Loucy (cell line): Measurements from ENCODE around the gene ABTB2.

Source experiments
- H2AFZ ChIP-seq: fragments of 200-600 bp; sonication (generic); 2 replicates; pipeline ENCODE4 v1.6.0; 2016; ENCODE audit warnings: antibody characterized with exemption, mild to moderate bottlenecking, low read length, moderate library complexity
- H3F3A ChIP-seq: fragments of 200-600 bp; 2 replicates; pipeline ENCODE4 v1.6.0; 2016; ENCODE audit warnings: antibody characterized with exemption, low read depth, mild to moderate bottlenecking
- H3K27me3 ChIP-seq: fragments of 200-600 bp; sonication (generic); 2 replicates; pipeline ENCODE4 v1.6.1; 2014; ENCODE audit warnings: low read length, mild to moderate bottlenecking; ENCODE audit not compliant: insufficient read depth, poor library complexity, severe bottlenecking
- H3K36me3 ChIP-seq: fragments of 200-600 bp; sonication (generic); 2 replicates; pipeline ENCODE4 v1.6.1; 2016; ENCODE audit warnings: low read length; ENCODE audit not compliant: insufficient read depth
- H3K4me1 ChIP-seq: fragments of 200-600 bp; sonication (generic); 2 replicates; pipeline ENCODE4 v1.5.1; 2014; ENCODE audit warnings: low read length, mild to moderate bottlenecking; ENCODE audit not compliant: insufficient read depth, poor library complexity, severe bottlenecking
- H3K4me2 ChIP-seq: fragments of 200-600 bp; sonication (generic); 2 replicates; pipeline ENCODE4 v1.6.0; 2014; ENCODE audit warnings: antibody characterized with exemption, low read length, low read depth, mild to moderate bottlenecking; ENCODE audit not compliant: poor library complexity, severe bottlenecking
- H3K4me3 ChIP-seq: fragments of 200-600 bp; sonication (generic); 2 replicates; pipeline ENCODE4 v1.5.1; 2014; ENCODE audit warnings: low read length, mild to moderate bottlenecking, mixed read lengths; ENCODE audit not compliant: poor library complexity, severe bottlenecking
- H3K79me2 ChIP-seq: fragments of 200-600 bp; sonication (generic); 2 replicates; pipeline ENCODE4 v1.6.1; 2014; ENCODE audit warnings: low read length; ENCODE audit not compliant: insufficient read depth
- H3K9ac ChIP-seq: fragments of 200-600 bp; sonication (generic); 2 replicates; pipeline ENCODE4 v1.6.0; 2014; ENCODE audit warnings: mild to moderate bottlenecking, low read depth, low read length, moderate library complexity; ENCODE audit not compliant: poor library complexity, severe bottlenecking
- H3K9me2 ChIP-seq: fragments of 200-600 bp; sonication (generic); replicated peaks from 2 replicates; pipeline ENCODE4 v1.6.1; 2016; ENCODE audit warnings: low read depth, low read length, mixed read lengths
- H3K9me3 ChIP-seq: fragments of 200-600 bp; sonication (generic); 2 replicates; pipeline ENCODE4 v1.6.1; 2014; ENCODE audit warnings: mild to moderate bottlenecking, antibody characterized with exemption, low read length, low read depth; ENCODE audit not compliant: insufficient read depth
- H4K20me1 ChIP-seq: fragments of 200-600 bp; sonication (generic); 2 replicates; pipeline ENCODE4 v1.6.0; 2014; ENCODE audit warnings: antibody characterized with exemption, low read length, mild to moderate bottlenecking; ENCODE audit not compliant: insufficient read depth, poor library complexity, severe bottlenecking
- EZH2phosphoT487 ChIP-seq: fragments of 200-600 bp; IDR thresholded peaks from 2 replicates; pipeline ENCODE4 v1.6.1; 2018; ENCODE audit warnings: antibody characterized with exemption, mild to moderate bottlenecking, moderate library complexity, borderline replicate concordance
- TF ChIP-seq, protein P1 (sequence below): fragments of 200-600 bp; sonication (generic); conservative IDR thresholded peaks from 2 replicates; pipeline ENCODE4 v1.5.1; 2014; ENCODE audit warnings: mild to moderate bottlenecking, antibody characterized with exemption, low read length

ABTB2 gene

DNA sequence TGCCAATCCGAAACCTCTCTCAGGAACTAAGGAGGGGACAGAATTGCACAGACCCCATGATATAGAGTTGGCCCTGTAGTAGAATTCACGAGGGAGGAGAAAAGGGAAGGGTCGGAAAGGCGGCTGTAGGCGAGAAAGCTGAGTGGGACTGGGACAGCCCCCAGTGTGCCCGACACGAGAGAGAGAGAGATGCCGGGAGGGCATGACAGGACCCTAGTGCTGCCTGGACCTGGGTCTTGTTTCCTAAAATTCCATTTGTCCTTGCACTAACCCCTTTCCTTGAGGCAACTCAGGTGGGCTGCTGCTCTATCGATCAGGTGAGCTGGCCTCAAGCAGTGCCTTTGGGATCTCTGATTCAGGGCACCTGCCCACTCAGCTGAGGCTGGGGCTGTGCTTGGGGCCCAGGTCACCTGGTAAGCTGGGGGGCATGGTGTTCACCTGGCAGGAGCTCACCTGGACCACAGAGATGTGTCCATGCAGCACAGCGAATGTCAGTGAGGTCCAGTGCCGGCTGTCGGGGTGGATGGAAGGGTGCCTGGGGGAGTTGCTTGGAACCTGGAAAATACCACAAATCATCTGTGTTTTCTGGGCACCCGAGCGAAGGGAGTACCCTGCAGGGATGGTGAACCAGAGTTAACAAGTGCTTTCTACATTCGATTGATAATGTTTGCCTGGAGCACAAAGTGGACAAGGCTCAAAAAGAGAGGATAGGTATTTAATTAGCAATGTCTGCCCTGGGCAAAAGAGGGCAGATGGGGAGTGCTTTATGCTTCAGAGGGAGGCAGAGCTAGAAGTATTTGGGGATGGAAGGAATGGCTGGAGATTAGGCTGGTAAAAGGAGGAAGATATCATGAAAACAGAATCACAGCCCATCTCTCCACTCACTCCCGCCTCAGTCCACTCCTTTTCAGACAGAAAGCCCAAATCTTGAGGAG lies 190.7 kb downstream of the ABTB2 start:
- no peak overlapping the region for H3K4me2 ChIP-seq
- TF ChIP-seq, protein P1, sequence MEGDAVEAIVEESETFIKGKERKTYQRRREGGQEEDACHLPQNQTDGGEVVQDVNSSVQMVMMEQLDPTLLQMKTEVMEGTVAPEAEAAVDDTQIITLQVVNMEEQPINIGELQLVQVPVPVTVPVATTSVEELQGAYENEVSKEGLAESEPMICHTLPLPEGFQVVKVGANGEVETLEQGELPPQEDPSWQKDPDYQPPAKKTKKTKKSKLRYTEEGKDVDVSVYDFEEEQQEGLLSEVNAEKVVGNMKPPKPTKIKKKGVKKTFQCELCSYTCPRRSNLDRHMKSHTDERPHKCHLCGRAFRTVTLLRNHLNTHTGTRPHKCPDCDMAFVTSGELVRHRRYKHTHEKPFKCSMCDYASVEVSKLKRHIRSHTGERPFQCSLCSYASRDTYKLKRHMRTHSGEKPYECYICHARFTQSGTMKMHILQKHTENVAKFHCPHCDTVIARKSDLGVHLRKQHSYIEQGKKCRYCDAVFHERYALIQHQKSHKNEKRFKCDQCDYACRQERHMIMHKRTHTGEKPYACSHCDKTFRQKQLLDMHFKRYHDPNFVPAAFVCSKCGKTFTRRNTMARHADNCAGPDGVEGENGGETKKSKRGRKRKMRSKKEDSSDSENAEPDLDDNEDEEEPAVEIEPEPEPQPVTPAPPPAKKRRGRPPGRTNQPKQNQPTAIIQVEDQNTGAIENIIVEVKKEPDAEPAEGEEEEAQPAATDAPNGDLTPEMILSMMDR: no peak
- no peaks in the 10 kb centered on the region for H3K9me3 ChIP-seq
- H3K9me2 ChIP-seq: no peaks in the 10 kb centered on the region
- H3K9ac ChIP-seq: no peak overlapping the region
- H3K79me2 ChIP-seq: no peaks in the 10 kb centered on the region
- no peaks in the 10 kb centered on the region for H3K27me3 ChIP-seq
- H2AFZ ChIP-seq: no peak overlapping the region
- H3F3A ChIP-seq: no peaks in the 10 kb centered on the region
- no peaks in the 10 kb centered on the region for H3K4me1 ChIP-seq
- no peaks in the 10 kb centered on the region for H4K20me1 ChIP-seq
- no peaks in the 10 kb centered on the region; the same call in 1 of the 2 replicates for H3K36me3 ChIP-seq
- no peak overlapping the region for H3K4me3 ChIP-seq

DNA sequence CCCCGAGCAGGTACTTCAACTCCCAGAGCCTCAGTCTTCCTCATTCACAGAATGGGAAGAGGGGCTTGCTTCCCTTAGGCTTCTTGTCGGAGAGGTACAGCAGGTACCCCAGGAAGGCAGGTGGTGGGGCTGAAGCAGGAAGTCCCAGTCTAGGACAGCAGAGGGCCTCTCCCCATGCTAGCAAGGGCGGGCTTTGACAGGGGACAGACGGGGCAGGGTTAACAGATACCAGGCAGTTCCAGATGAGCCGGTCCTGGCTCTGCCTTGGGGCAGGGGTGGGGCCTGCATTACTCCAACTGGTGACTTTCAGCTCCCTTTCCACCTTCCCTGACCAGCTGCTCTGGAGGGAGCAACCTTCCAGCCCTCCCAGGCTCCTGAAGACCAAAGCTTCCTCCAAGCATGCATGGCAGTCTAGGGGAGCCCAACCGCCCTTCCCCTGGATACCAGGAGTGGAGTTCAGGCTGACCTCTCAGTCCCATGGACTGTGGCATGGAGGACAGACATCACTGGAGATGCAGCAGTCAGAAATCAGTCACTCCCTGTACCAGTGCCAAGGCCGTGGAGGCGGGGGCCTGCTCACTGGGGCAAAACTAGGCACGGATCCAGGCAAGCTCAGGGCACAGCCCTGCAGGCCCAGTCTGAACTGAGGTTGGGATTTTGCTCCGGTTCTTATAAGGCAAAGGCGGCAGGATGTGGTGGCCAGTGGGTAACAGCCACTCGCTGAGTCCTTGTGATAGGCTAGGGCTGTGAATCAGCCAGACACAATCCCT lies 191.8 kb downstream of the ABTB2 start:
- H3K4me2 ChIP-seq: no peak overlapping the region
- H2AFZ ChIP-seq: no peak overlapping the region
- H3K27me3 ChIP-seq: no peaks in the 10 kb centered on the region
- no peaks in the 10 kb centered on the region for H3K4me1 ChIP-seq
- no peaks in the 10 kb centered on the region for H3K9me3 ChIP-seq
- H4K20me1 ChIP-seq: no peaks in the 10 kb centered on the region
- H3K36me3 ChIP-seq: no peaks in the 10 kb centered on the region; the same call in 1 of the 2 replicates
- no peak for TF ChIP-seq EZH2phosphoT487
- TF ChIP-seq, protein P1: no peak
- no peaks in the 10 kb centered on the region for H3F3A ChIP-seq
- no peak overlapping the region for H3K4me3 ChIP-seq
- no peak overlapping the region for H3K9ac ChIP-seq
- H3K9me2 ChIP-seq: no peaks in the 10 kb centered on the region
- no peaks in the 10 kb centered on the region for H3K79me2 ChIP-seq

DNA sequence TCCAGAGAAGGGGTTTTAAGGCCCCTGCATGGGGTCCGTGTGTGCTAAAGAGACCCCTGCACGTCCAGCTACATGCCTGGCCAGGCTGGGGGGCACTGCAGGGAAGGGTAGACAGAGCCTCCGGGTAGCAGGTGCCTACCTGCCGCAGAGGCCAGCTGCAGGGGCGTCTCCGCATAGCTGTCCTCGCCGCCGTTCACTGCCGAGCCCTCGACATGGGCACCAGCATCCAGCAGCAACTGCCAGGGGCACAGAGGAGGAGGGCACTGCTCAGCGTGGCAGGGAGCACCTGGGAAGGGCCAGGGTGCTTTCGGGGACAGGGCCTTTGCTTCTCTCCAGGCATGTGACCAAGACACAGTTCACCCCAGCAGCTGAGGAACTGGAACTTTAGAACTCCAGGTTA lies 192.7 kb downstream of the ABTB2 start:
- TF ChIP-seq, protein P1: no peak
- TF ChIP-seq EZH2phosphoT487: no peak
- H3K4me1 ChIP-seq: no peaks in the 10 kb centered on the region
- H3K9me2 ChIP-seq: no peaks in the 10 kb centered on the region
- no peak overlapping the region for H3K4me3 ChIP-seq
- no peak overlapping the region for H3K9ac ChIP-seq
- H3K4me2 ChIP-seq: no peak overlapping the region
- H3K9me3 ChIP-seq: no peaks in the 10 kb centered on the region
- no peaks in the 10 kb centered on the region for H3F3A ChIP-seq
- H2AFZ ChIP-seq: no peak overlapping the region
- H3K36me3 ChIP-seq: no peaks in the 10 kb centered on the region; the same call in 1 of the 2 replicates
- H3K27me3 ChIP-seq: no peaks in the 10 kb centered on the region
- no peaks in the 10 kb centered on the region for H4K20me1 ChIP-seq
- no peaks in the 10 kb centered on the region for H3K79me2 ChIP-seq
